ENCODE data around the gene BMAL1. TPM values are rescaled to one million over a fixed set of nuclear protein-coding genes. Genes with fewer than 3 reads are reported as not detected.
A peak's percentile ranks its signal among the peaks of the same experiment; 100 is the strongest.

The BMAL1 gene
- total RNA-seq, 1 experiment from 2014 or later, result 3.8 TPM

DNA sequence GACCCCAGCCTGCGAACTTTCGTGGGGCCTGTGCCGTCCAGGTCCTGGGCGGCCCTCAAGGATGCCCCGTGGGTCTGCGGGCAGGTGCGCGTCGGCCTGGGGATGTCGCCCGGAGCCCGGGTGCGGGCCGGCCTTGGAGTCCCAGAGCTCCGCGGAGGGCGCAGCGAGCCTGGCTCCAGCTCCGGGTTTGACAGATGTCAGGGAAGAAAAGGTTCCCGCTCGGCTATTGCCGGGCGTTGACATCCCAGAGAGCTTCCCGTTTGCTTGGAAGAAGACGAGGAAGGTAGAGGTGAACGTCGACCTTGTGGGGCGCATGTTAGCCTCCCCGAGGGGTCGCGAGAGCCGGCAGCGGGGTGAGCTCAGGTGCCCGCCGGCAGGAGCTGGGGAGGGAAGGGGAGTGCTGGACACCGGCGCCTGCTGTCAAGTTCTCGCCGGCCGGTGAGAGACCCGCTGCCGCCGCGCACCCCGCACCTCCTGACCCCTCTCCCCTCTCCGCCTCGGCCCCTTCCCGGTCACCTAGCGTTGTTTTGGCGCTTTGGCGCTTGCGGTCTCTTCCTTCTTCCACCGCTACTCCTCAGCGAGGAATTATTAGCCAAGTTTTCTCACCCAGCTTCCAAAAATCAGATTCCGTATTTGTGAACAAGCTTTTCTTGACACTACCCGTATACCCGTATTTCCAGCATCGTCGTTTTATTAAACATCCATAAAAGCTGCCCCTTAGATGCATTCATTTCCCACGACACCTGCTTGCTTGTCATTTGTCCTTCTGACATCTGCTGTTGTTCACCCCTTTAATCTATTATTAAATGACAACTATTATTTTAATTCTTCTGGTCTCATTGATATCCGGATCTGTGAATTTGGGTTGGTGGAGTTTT is 1.3 kb downstream of the BMAL1 start:
- Histone ChIP-seq H3K4me3 (ENCODE audit: insufficient read depth, low read depth, low read length) (peak overlapping the region; percentile 68), H3K27me3 (ENCODE audit: control insufficient read depth, insufficient read depth, low read length) (peaks cover 59% of the 10 kb centered on the region), H3K36me3 (replicated peaks; ENCODE audit: control insufficient read depth, insufficient read depth, low read length) (no peaks in the 10 kb centered on the region)
- DNase-seq, result peak; percentile 68

GRCh38 chr11:13279487-13279834 is 1.9 kb downstream of the BMAL1 start:
- Histone ChIP-seq H3K36me3 (replicated peaks; ENCODE audit: control insufficient read depth, insufficient read depth, low read length) (no peaks in the 10 kb centered on the region), H3K4me3 (ENCODE audit: insufficient read depth, low read depth, low read length) (no peak overlapping the region), H3K27me3 (ENCODE audit: control insufficient read depth, insufficient read depth, low read length) (peaks cover 55% of the 10 kb centered on the region)
- no peak for DNase-seq

DNA sequence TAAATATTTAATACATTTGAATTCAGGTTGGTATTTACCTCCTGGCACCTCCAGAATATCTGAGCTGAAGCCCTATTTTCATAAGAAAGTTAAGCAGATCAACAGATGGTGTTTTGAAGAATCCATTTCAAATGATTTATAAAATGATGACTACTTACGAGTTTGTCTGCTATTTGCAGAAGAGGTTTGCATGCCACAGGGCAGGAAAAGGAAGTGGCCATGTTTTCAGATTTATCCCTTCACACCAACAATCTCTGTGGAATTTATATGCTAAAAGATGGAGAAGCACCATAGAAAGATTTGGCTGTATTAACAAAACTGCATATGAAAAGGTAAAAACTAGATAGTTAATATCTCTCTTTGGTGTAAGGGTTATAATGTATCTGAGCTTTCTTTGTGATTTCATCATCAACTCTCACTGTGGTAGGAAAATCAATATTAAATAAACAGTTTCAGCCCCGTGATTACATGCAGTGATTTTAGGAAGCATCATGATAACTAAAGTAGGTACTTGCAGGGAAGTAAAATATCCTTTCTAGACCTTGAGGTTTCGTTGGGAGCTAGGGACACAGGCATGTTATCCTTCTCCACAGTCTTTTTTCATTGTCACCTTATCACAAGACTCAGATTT is 2.6 kb downstream of the BMAL1 start:
- H3K27me3 ChIP-seq (ENCODE audit: control insufficient read depth, insufficient read depth, low read length), result peaks cover 48% of the 10 kb centered on the region
- no peak overlapping the region for H3K4me3 ChIP-seq (ENCODE audit: insufficient read depth, low read depth, low read length)
- H3K36me3 ChIP-seq (replicated peaks; ENCODE audit: control insufficient read depth, insufficient read depth, low read length), result no peaks in the 10 kb centered on the region
- DNase-seq, result no peak

- no peaks in the 10 kb centered on the region for H3K36me3 ChIP-seq (replicated peaks; ENCODE audit: control insufficient read depth, insufficient read depth, low read length)
- H3K27me3 ChIP-seq (ENCODE audit: control insufficient read depth, insufficient read depth, low read length), result peaks cover 42% of the 10 kb centered on the region
Measured at GRCh38 chr11:13280777-13281176, 3.2 kb downstream of the BMAL1 start.

GRCh38 chr11:13283636-13284035 is 6.0 kb downstream of the BMAL1 start:
- no peak overlapping the region for H3K4me3 ChIP-seq (ENCODE audit: insufficient read depth, low read depth, low read length)
- H3K36me3 ChIP-seq (replicated peaks; ENCODE audit: control insufficient read depth, insufficient read depth, low read length), result no peaks in the 10 kb centered on the region
- DNase-seq, result peak; percentile 72
- H3K27me3 ChIP-seq (ENCODE audit: control insufficient read depth, insufficient read depth, low read length), result peaks cover 26% of the 10 kb centered on the region

More at GRCh38 chr11:13280777-13281176, 3.2 kb downstream of the BMAL1 start:
- H3K4me3 ChIP-seq (ENCODE audit: insufficient read depth, low read depth, low read length), result no peak overlapping the region
- DNase-seq, result peak; percentile 4

GRCh38 chr11:13284776-13285588 is 7.4 kb downstream of the BMAL1 start:
- no peaks in the 10 kb centered on the region for H3K36me3 ChIP-seq (replicated peaks; ENCODE audit: control insufficient read depth, insufficient read depth, low read length)
- no peak for DNase-seq

GRCh38 chr11:13286279-13286821 is 8.8 kb downstream of the BMAL1 start:
- Histone ChIP-seq H3K36me3 (replicated peaks; ENCODE audit: control insufficient read depth, insufficient read depth, low read length) (no peaks in the 10 kb centered on the region), H3K27me3 (ENCODE audit: control insufficient read depth, insufficient read depth, low read length) (no peaks in the 10 kb centered on the region), H3K4me3 (ENCODE audit: insufficient read depth, low read depth, low read length) (no peak overlapping the region)
- DNase-seq, result no peak

More at GRCh38 chr11:13284776-13285588, 7.4 kb downstream of the BMAL1 start:
- Histone ChIP-seq H3K4me3 (ENCODE audit: insufficient read depth, low read depth, low read length) (no peak overlapping the region), H3K27me3 (ENCODE audit: control insufficient read depth, insufficient read depth, low read length) (peaks cover 12% of the 10 kb centered on the region)

DNA sequence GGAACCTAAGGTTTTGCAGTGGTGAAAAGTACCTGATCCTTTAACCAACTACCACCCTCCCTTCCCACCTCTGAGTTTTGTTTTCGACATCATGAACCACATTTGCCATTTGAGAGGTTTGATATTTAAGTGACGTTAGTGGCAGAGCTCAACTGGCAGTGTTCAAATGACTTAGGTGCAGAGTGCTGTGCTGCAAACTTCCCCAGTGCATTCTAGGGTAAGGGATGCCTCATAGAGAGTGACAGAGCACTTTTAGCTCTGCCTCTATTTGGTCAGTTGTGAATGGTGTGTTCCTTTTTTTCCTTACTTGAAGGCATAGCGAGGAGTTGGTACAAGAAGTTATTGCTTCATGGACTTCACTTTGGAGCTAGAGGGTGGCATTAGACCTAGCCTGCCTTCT is 9.4 kb downstream of the BMAL1 start:
- Histone ChIP-seq H3K27me3 (ENCODE audit: control insufficient read depth, insufficient read depth, low read length) (no peaks in the 10 kb centered on the region), H3K4me3 (ENCODE audit: insufficient read depth, low read depth, low read length) (no peak overlapping the region), H3K36me3 (replicated peaks; ENCODE audit: control insufficient read depth, insufficient read depth, low read length) (no peaks in the 10 kb centered on the region)
- DNase-seq, result peak; percentile 1

DNA sequence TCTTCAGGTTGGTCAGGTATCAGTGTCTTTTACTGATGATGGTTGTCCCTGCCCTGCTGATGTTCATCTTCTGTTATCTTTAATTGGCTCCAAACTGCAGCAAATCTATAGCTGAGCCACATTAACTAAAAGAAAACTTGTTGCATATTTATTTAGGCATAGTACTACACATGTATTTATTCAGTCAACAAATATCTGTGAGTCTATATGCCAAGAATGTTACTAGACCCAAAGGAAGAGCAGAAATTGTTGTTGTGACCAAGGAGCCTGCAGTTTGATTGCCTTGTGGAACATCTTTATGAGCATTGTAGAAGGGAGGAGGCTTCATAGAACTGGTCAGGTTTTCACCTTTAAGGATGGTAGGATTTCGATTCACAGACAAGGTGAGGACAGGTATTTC is 10.1 kb downstream of the BMAL1 start:
- Histone ChIP-seq H3K36me3 (replicated peaks; ENCODE audit: control insufficient read depth, insufficient read depth, low read length) (no peaks in the 10 kb centered on the region), H3K4me3 (ENCODE audit: insufficient read depth, low read depth, low read length) (no peak overlapping the region), H3K27me3 (ENCODE audit: control insufficient read depth, insufficient read depth, low read length) (no peaks in the 10 kb centered on the region)
- DNase-seq, result no peak

DNA sequence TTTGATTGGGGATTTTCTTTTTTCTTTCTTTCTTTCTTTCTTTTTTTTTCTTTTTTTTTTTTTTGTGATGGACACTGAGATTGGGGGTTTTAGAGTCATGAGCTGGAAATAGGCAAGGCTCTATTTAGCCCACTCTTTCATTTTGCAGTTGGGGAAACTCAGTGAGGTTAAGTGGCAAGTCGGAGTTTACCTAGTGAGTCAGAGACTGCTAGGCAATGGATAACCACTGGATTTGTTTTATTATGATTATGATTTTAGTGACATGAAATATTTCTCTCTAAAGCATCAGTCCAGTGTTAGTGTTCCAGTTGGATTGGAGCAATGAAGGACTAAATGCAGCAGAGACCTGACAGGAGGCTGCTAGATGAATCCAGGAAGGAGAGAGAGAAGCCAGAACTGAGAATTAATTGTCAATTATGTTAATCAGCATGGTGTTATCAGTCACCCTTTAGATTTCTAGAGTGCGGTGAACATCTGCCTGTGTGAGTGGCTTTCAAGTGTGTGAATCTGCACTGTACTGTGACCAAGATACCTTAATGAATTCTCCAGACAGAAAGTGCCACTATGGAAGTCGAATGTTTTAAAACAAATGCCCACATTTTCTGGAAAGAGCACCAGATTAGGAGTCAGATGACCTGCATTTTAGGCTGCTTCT is 10.9 kb downstream of the BMAL1 start:
- DNase-seq, result no peak
- Histone ChIP-seq H3K4me3 (ENCODE audit: insufficient read depth, low read depth, low read length) (no peak overlapping the region), H3K27me3 (ENCODE audit: control insufficient read depth, insufficient read depth, low read length) (no peaks in the 10 kb centered on the region), H3K36me3 (replicated peaks; ENCODE audit: control insufficient read depth, insufficient read depth, low read length) (no peaks in the 10 kb centered on the region)

DNA sequence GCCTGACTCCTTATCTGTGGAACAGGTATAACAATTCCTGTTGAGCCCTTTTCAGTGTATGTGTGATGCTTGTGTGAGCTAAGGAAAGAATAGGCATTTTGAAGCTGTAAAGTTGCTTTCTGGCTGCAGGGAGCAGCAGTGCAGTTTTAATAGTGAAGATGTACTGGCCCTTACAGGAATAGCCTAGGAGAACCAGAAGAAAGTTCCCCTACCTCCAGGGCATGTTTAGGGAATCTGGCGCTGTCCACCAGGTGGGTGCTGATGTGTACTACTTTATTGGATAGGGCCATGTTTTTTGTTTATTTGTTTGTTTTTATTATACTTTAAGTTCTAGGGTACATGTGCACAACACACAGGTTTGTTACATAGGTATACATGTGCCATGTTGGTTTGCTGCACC is 11.5 kb downstream of the BMAL1 start:
- Histone ChIP-seq H3K4me3 (ENCODE audit: insufficient read depth, low read depth, low read length) (no peak overlapping the region), H3K36me3 (replicated peaks; ENCODE audit: control insufficient read depth, insufficient read depth, low read length) (no peaks in the 10 kb centered on the region), H3K27me3 (ENCODE audit: control insufficient read depth, insufficient read depth, low read length) (no peaks in the 10 kb centered on the region)
- DNase-seq, result peak; percentile 61

GRCh38 chr11:13290221-13290980 is 12.8 kb downstream of the BMAL1 start:
- no peak for DNase-seq
- Histone ChIP-seq H3K4me3 (ENCODE audit: insufficient read depth, low read depth, low read length) (no peak overlapping the region), H3K36me3 (replicated peaks; ENCODE audit: control insufficient read depth, insufficient read depth, low read length) (no peaks in the 10 kb centered on the region), H3K27me3 (ENCODE audit: control insufficient read depth, insufficient read depth, low read length) (no peaks in the 10 kb centered on the region)

DNA sequence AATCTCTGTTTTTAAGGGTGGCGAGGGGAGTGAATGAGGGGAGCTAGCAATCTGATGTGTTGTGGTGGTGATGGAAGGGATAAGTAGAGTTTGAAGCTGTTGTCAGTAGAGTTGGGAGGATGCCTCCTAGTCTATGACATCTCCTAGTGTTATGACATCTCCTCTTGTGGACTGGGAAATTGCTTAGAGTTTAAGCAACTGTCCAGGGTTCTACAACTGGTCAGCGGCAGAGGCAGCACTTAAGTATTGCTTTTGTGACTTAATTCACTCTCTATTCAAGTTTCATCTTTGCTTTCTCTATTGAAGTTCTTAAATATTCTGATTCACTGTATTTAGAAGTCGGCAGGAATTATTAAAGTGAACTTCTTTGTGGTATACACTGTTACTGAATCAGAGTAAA is 13.8 kb downstream of the BMAL1 start:
- Histone ChIP-seq H3K27me3 (ENCODE audit: control insufficient read depth, insufficient read depth, low read length) (no peaks in the 10 kb centered on the region), H3K4me3 (ENCODE audit: insufficient read depth, low read depth, low read length) (no peak overlapping the region)
- no peak for DNase-seq

More for the DNA sequence above, 13.8 kb downstream of the BMAL1 start:
- no peaks in the 10 kb centered on the region for H3K36me3 ChIP-seq (replicated peaks; ENCODE audit: control insufficient read depth, insufficient read depth, low read length)
